GM18526 (cell line): ENCODE results near the gene MDC1.

ENCODE experiments used
- POLR2A ChIP-seq: IDR thresholded peaks from 3 replicates; pipeline ENCODE4 v1.6.1; 2011; ENCODE audit not compliant: insufficient read length; ENCODE audit errors: extremely low read depth

The MDC1 gene

GRCh38 chr6:30679765-30680535 is 37.1 kb downstream of the MDC1 start:
- TF ChIP-seq POLR2A, result no peak

- TF ChIP-seq POLR2A, result no peak
Observed at GRCh38 chr6:30678964-30679726, 37.9 kb downstream of the MDC1 start.

GRCh38 chr6:30676660-30677285 is 40.3 kb downstream of the MDC1 start:
- no peak for TF ChIP-seq POLR2A

- peak; percentile 82 for TF ChIP-seq POLR2A
Observed at GRCh38 chr6:30672445-30673253, 44.4 kb downstream of the MDC1 start, which contains the start of gene DHX16. Gene DHX16 (minus strand): TSS chr6:30673006. CDS start chr6:30672841, 165 bp downstream.

GRCh38 chr6:30670760-30671527 is 46.1 kb downstream of the MDC1 start:
- no peak for TF ChIP-seq POLR2A

- TF ChIP-seq POLR2A, result no peak
Observed at GRCh38 chr6:30664994-30665767, 51.9 kb downstream of the MDC1 start.

GRCh38 chr6:30657454-30657853 is 59.6 kb downstream of the MDC1 start:
- no peak for TF ChIP-seq POLR2A

GRCh38 chr6:30656513-30656912 is 60.6 kb downstream of the MDC1 start:
- no peak for TF ChIP-seq POLR2A

- no peak for TF ChIP-seq POLR2A
Observed at GRCh38 chr6:30655743-30656094, 61.4 kb downstream of the MDC1 start.

- TF ChIP-seq POLR2A, result no peak
Observed at GRCh38 chr6:30654798-30655742, 62.0 kb downstream of the MDC1 start.

- TF ChIP-seq POLR2A, result no peak
Observed at GRCh38 chr6:30651143-30651542, 65.9 kb downstream of the MDC1 start.
